K562 (cell line): ENCODE results near the gene KIF3B. TPM values are rescaled to one million over a fixed set of nuclear protein-coding genes. Genes with fewer than 3 reads are reported as not detected.

ENCODE experiments used
- ATAC-seq: fragments of 200-7000 bp; cut with Tn5 transposase; 3 replicates; pipeline ENCODE4 v1.9.1; 2020; ENCODE audit warnings: moderate library complexity
- BruUV-seq: library from RNA; stranded (reverse); fragments of 400-500 nt; replicated peaks from 2 replicates; lab custom pipeline; 2021; lab: Mats Ljungman, UMichigan
- CTCF ChIA-PET: fragments of 300-600 bp; formaldehyde crosslinking; extraction: SDS; loops from one replicate; lab custom pipeline; 2021; ENCODE audit warnings: low intra/inter-chr PET ratio; lab: Yijun Ruan, JAX
- POLR2A ChIA-PET: fragments of 300-600, 350-650 bp; sonication (Branson Sonifier 250); formaldehyde crosslinking; extraction: SDS; loops from one replicate; lab custom pipeline; 2021; ENCODE audit warnings: antibody characterized with exemption, inconsistent platforms; lab: Yijun Ruan, JAX
- DNase-seq, 4 experiments: peaks; one replicate each; pipeline versions ENCODE4 v3.0.0 to v3.0.0-alpha.2; 2011 to 2018; ENCODE audit warnings: low spot score in 3 of 4, mixed read lengths in 3 of 4; ENCODE audit errors: extremely low read depth in 1 of 4
- FAIRE-seq: peaks from 2 replicates; lab custom pipeline; 2011; peaks lifted over from hg19 to GRCh38; lab: Jason Lieb, UNC
- H2AFZ ChIP-seq: 2 replicates; pipeline ENCODE4 v1.6.0; 2011; ENCODE audit warnings: low read depth, low read length, control low read depth, inconsistent platforms
- H3K27ac ChIP-seq: fragments of 200-600 bp; 3 replicates; pipeline ENCODE4 v1.8.0; 2011; ENCODE audit warnings: low read depth, mild to moderate bottlenecking, control low read depth, inconsistent platforms, low read length, moderate library complexity, mixed read lengths; ENCODE audit errors: extremely low read depth
- H3K27me3 ChIP-seq, 2 experiments: fragments of 300-600 bp in 1 of 2; 2 replicates in 1 of 2; 3 replicates in 1 of 2; pipeline versions ENCODE4 v1.6.0 to v1.8.0; 2011; ENCODE audit warnings: inconsistent platforms in 2 of 2, low read length in 2 of 2, mild to moderate bottlenecking in 1 of 2, mixed read lengths in 1 of 2, moderate library complexity in 1 of 2; ENCODE audit not compliant: control insufficient read depth in 2 of 2, insufficient read depth in 2 of 2
- H3K36me3 ChIP-seq: fragments of 300-600 bp; 3 replicates; pipeline ENCODE4 v1.8.0; 2011; ENCODE audit warnings: mild to moderate bottlenecking, low read length, inconsistent platforms; ENCODE audit not compliant: control insufficient read depth, insufficient read depth
- H3K4me1 ChIP-seq, 2 experiments: fragments of 200-600 bp in 1 of 2; replicated peaks in 1 of 2; 2 replicates in 1 of 2; 3 replicates in 1 of 2; pipeline versions ENCODE4 v1.5.1 to v1.8.0; 2011; ENCODE audit warnings: inconsistent platforms in 2 of 2, low read length in 2 of 2, mild to moderate bottlenecking in 1 of 2, mixed read lengths in 1 of 2, moderate library complexity in 1 of 2; ENCODE audit not compliant: control insufficient read depth in 2 of 2, insufficient read depth in 2 of 2
- H3K4me2 ChIP-seq: 2 replicates; pipeline ENCODE4 v1.6.1; 2011; ENCODE audit warnings: low read length, control low read depth, inconsistent platforms, mixed read lengths; ENCODE audit not compliant: insufficient read depth
- H3K4me3 ChIP-seq: fragments of 200-600 bp; sonication (generic), shearing (Covaris generic); 2 replicates; pipeline ENCODE4 v1.5.1; 2016; ENCODE audit warnings: control low read depth, inconsistent platforms
- H3K79me2 ChIP-seq: fragments of 200-600 bp; 3 replicates; pipeline ENCODE4 v1.8.0; 2011; ENCODE audit warnings: low read length, inconsistent platforms; ENCODE audit not compliant: control insufficient read depth, insufficient read depth
- H3K9ac ChIP-seq, 2 experiments: 2 replicates each; pipeline versions ENCODE4 v1.6.0 to v1.6.1; 2011; ENCODE audit warnings: low read depth in 2 of 2, low read length in 2 of 2, control low read depth in 1 of 2, inconsistent platforms in 1 of 2, mild to moderate bottlenecking in 1 of 2, mixed read lengths in 1 of 2; ENCODE audit not compliant: insufficient read depth in 1 of 2
- H3K9me1 ChIP-seq: one replicate; pipeline ENCODE4 v1.6.0; 2011; ENCODE audit warnings: inconsistent platforms, mild to moderate bottlenecking, low read length, moderate library complexity; ENCODE audit not compliant: control insufficient read depth, insufficient read depth
- H3K9me3 ChIP-seq: replicated peaks from 2 replicates; pipeline ENCODE4 v1.5.1; 2011; ENCODE audit warnings: low read depth, low read length, inconsistent platforms; ENCODE audit not compliant: control insufficient read depth, insufficient read depth
- H4K20me1 ChIP-seq: replicated peaks from 2 replicates; pipeline ENCODE4 v1.6.1; 2011; ENCODE audit warnings: low read length, inconsistent platforms, mixed read lengths; ENCODE audit not compliant: control insufficient read depth, insufficient read depth
- ATF7 ChIP-seq: fragments of 450-650 bp; IDR thresholded peaks from 2 replicates; pipeline ENCODE4 v1.7.1; 2014; ENCODE audit warnings: mild to moderate bottlenecking, moderate library complexity
- CBFA2T2 ChIP-seq: fragments of 450-650 bp; conservative IDR thresholded peaks from 2 replicates; pipeline ENCODE4 v1.6.1; 2017; ENCODE audit warnings: mild to moderate bottlenecking
- CREM ChIP-seq: IDR thresholded peaks from 2 replicates; pipeline ENCODE4 v1.6.1; 2014; ENCODE audit warnings: antibody characterized with exemption, low read depth
- EP300 ChIP-seq: IDR thresholded peaks from 2 replicates; pipeline ENCODE4 v1.6.1; 2012; ENCODE audit warnings: low read length, improper control_type of control experiment
- ESRRB ChIP-seq: fragments of 250-450 bp; sonication (Bioruptor Pico); IDR thresholded peaks from 2 replicates; pipeline ENCODE4 v1.5.0; 2020; ENCODE audit warnings: mild to moderate bottlenecking, moderate library complexity, borderline replicate concordance
- ETV1 ChIP-seq: fragments of 450-650 bp; conservative IDR thresholded peaks from 2 replicates; pipeline ENCODE4 v1.6.1; 2016; ENCODE audit warnings: missing genetic modification characterization, control low read depth, low read depth, missing compliant biosample characterization
- FOXP1 ChIP-seq: sonication (generic); formaldehyde crosslinking; IDR thresholded peaks from 2 replicates; pipeline ENCODE4 v1.8.0; 2022; ENCODE audit warnings: mild to moderate bottlenecking, missing genetic modification reagents
- MEIS2 ChIP-seq: fragments of 450-650 bp; IDR thresholded peaks from 2 replicates; pipeline ENCODE4 v1.6.1; 2014; ENCODE audit warnings: mild to moderate bottlenecking; ENCODE audit not compliant: partially characterized antibody
- PTBP1 ChIP-seq: fragments of 200-400 bp; formaldehyde crosslinking; IDR thresholded peaks from 2 replicates; pipeline ENCODE4 v1.6.1; 2017; ENCODE audit warnings: low read depth, low read length
- SMARCA4 ChIP-seq: fragments of 450-650 bp; IDR thresholded peaks from 2 replicates; pipeline ENCODE4 v1.6.1; 2016
- TCFL5 ChIP-seq: fragments of 250-450 bp; sonication (Bioruptor Pico); conservative IDR thresholded peaks from 2 replicates; pipeline ENCODE4 v1.6.1; 2021; ENCODE audit warnings: mild to moderate bottlenecking, moderate library complexity, matching md5 sums
- TRIM24 ChIP-seq, 2 experiments: fragments of 450-650 bp; IDR thresholded peaks; 2 replicates each; pipeline ENCODE4 v1.6.1; 2016
- YBX1 ChIP-seq: fragments of 450-650 bp; IDR thresholded peaks from 2 replicates; pipeline ENCODE4 v1.7.1; 2016; ENCODE audit warnings: mild to moderate bottlenecking
- YY1 ChIP-seq, 3 experiments: IDR thresholded peaks; 2 replicates each; pipeline ENCODE4 v1.6.1; 2011; ENCODE audit warnings: low read length in 2 of 3, mild to moderate bottlenecking in 2 of 3, moderate library complexity in 2 of 3, borderline replicate concordance in 1 of 3, control low read depth in 1 of 3, low read depth in 1 of 3; ENCODE audit not compliant: insufficient read depth in 3 of 3, insufficient replicate concordance in 2 of 3, control insufficient read depth in 1 of 3, insufficient read length in 1 of 3; ENCODE audit errors: extremely low read depth in 1 of 3
- ZEB2 ChIP-seq: fragments of 450-650 bp; IDR thresholded peaks from 2 replicates; pipeline ENCODE4 v1.6.1; 2016
- ZNF384 ChIP-seq: IDR thresholded peaks from 2 replicates; pipeline ENCODE4 v1.6.1; 2012; ENCODE audit warnings: low read depth, low read length, improper control_type of control experiment
- WGBS: fragments of 100-300 bp; shearing (Covaris generic); methylation state at CpG from one replicate; pipeline ENCODE4 v1.1.6; 2016; ENCODE audit warnings: low coverage, mixed read lengths; ENCODE audit not compliant: insufficient coverage; ENCODE audit errors: missing lambda C conversion rate; 5-methylcytosine and 5-hydroxymethylcytosine counted together
- in situ Hi-C: fragments of 300-500 bp; cut with MboI; formaldehyde crosslinking; loops from 4 replicates; pipeline ENCODE4 v1.15.0; 2018; ENCODE audit warnings: inconsistent platforms, mixed read lengths
- intact Hi-C: fragments of 100-400 bp; cut with micrococcal nuclease; formaldehyde crosslinking; loops from 2 replicates; pipeline ENCODE4 v1.14.2; 2022
- polyA plus RNA-seq, 8 experiments: library from polyadenylated mRNA; depleted of rRNA in 4 of 8; stranded (reverse) in 5 of 8; unstranded in 3 of 8; fragments of >200 nt; fragmentation: Nextera tagmentation in 2 of 8; fragmentation: Illumina TruSeq in 1 of 8; extraction: Ambion mirVana in 2 of 8; extraction: Trizol in 1 of 8; gene quantifications; 2 replicates each; pipeline versions ENCODE4 v1.2.1 to v1.2.3, GENCODE V29; 2011 to 2014; ENCODE audit warnings: inconsistent platforms in 1 of 8, missing spikeins in 1 of 8
- total RNA-seq, 7 experiments: library from RNA; depleted of rRNA in 6 of 7; stranded (reverse); fragments of >200 nt in 6 of 7; fragmentation: Illumina TruSeq in 2 of 7; extraction: Trizol in 2 of 7; gene quantifications; 2 replicates each; pipeline versions ENCODE4 v1.2.1 to v1.2.3, GENCODE V29; 2011 to 2021; ENCODE audit warnings: low replicate concordance in 1 of 7
- TF ChIP-seq, protein P1 (sequence below), 2 experiments: fragments of 200-800 bp in 1 of 2; sonication (Bioruptor generic) in 1 of 2; sonication (generic) in 1 of 2; formaldehyde crosslinking in 1 of 2; IDR thresholded peaks in 1 of 2; conservative IDR thresholded peaks in 1 of 2; 2 replicates each; pipeline versions ENCODE4 v1.5.0 to v1.6.1; 2016 to 2020; ENCODE audit warnings: missing compliant biosample characterization in 1 of 2, missing genetic modification characterization in 1 of 2, missing genetic modification reagents in 1 of 2
- TF ChIP-seq, protein P2 (sequence below): fragments of 250-450 bp; sonication (Bioruptor Pico); IDR thresholded peaks from 2 replicates; pipeline ENCODE4 v1.8.0; 2022; ENCODE audit warnings: moderate library complexity, mild to moderate bottlenecking, inconsistent platforms
- TF ChIP-seq, protein P3 (sequence below): sonication (generic); formaldehyde crosslinking; IDR thresholded peaks from 2 replicates; pipeline ENCODE4 v1.8.0; 2023; ENCODE audit warnings: mild to moderate bottlenecking, missing genetic modification reagents

Gene KIF3B
- total and polyA plus RNA-seq, 9 of the 15 experiments (the other 6 are each of a cell fraction or from before 2014, with no cell fraction given): 2.9 to 12.3 (median 8.6) TPM

DNA sequence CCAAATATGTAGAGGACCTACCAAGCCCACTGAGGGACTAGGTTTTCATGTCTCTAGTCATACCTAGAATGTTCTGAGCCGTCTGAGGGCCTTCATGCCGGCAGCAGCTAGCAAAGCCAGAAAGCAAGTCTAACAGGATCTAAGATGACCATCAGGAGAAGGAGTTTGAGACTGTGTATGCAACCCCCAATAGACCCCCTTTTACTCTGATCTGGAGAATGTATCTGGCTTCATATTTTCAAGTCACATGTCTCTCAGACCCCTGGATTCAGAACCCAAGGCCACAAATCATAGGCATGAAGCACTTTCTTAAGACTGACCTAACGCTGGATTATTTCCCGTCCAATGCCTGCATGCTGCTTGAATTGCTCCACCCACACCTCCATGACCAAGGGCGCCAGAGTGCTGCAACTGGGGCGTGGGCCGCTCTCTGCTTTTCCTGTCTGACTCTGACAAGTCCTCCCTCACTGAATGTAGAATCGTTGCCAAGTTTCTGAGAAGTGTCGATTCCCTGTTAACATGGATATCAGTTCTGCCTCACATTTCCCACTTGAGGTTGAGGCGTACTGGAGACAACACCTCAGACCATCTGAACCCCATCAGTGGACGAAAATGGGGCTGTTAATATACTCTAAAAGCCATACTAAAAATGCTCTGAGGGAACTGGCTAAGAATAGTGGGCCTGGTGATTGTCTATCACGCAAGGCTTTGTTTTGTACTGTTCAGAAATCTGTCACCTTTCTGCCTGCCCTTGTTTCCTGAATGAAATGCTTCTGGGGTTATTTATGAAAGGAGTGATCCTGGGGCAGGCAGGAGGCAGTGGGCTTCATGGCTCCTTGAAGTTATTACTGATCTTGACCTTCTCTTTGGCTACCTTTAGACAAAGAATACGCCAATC lies 56.8 kb downstream of the KIF3B start:
- ChIA-PET CTCF (no interaction called here), POLR2A (no interaction called here)
- in situ Hi-C loops: loop anchor here (5.0 kb wide), 1 partner anchor 103 kb away; no protein-coding TSS in a partner anchor
- 7% methylated on average over 13 of the region's 13 CpGs for WGBS
- H3K9me1 ChIP-seq: no peaks in the 10 kb centered on the region
- peaks cover 3 to 33% of the 10 kb centered on the region in 2 experiments for H3K4me1 ChIP-seq
- H3K79me2 ChIP-seq: no peaks in the 10 kb centered on the region
- peak overlapping the region; percentile 3 to 41; a peak in 2 of 4 replicates for H3K9ac ChIP-seq
- intact Hi-C loops: loop anchor here (10.0 kb wide), 1 partner anchor 321 kb away; no protein-coding TSS in a partner anchor
- H3K27ac ChIP-seq: peak overlapping the region; percentile 78
- ATAC-seq (peak; percentile 98), FAIRE-seq (peak; percentile 96), DNase-seq (peak; percentile 61 to 93 (median 70))
- H3K4me2 ChIP-seq: peak overlapping the region; percentile 60
- peaks cover 21% of the 10 kb centered on the region; the same call in 2 of the 3 replicates for H3K36me3 ChIP-seq
- no peak overlapping the region for H3K4me3 ChIP-seq
- H3K9me3 ChIP-seq: no peaks in the 10 kb centered on the region
- H2AFZ ChIP-seq: peak overlapping the region; percentile 69
- no peaks in the 10 kb centered on the region for H3K27me3 ChIP-seq
- BruUV-seq: no TSS peak
- H4K20me1 ChIP-seq: no peaks in the 10 kb centered on the region
- TF ChIP-seq CREM (peak; percentile 31; the same call in 1 of the 2 replicates), YY1 (IDR thresholded peaks at IDR 0.05; ENCODE audit: borderline replicate concordance in 1 of 3, control insufficient read depth in 1 of 3, extremely low read depth in 1 of 3, insufficient read depth in 3 of 3, insufficient read length in 1 of 3, insufficient replicate concordance in 2 of 3, low read depth in 1 of 3, low read length in 2 of 3) (peak in 1 of 3 experiments; percentile 68), ZEB2 (peak; percentile 59; the same call in 1 of the 2 replicates), ZNF384 (peak; percentile 23; the same call in 1 of the 2 replicates), FOXP1 (CRISPR knock-in tag) (no peak), TCFL5 (CRISPR knock-in tag) (no peak), ATF7 (peak; percentile 22; the same call in 1 of the 2 replicates), ESRRB (CRISPR knock-in tag) (no peak), EP300 (peak; percentile 63; the same call in 1 of the 2 replicates), ETV1 (tag) (no peak), YBX1 (no peak), MEIS2 (peak; percentile 71), PTBP1 (no peak), TRIM24 (IDR thresholded peaks at IDR 0.05) (0 out of 4 replicates have a peak, but pooled peaks of 1 of the 2 experiments have one; percentile 18), CBFA2T2 (peak; percentile 57), SMARCA4 (peak; percentile 54; the same call in 1 of the 2 replicates)
- TF ChIP-seq, protein P1, sequence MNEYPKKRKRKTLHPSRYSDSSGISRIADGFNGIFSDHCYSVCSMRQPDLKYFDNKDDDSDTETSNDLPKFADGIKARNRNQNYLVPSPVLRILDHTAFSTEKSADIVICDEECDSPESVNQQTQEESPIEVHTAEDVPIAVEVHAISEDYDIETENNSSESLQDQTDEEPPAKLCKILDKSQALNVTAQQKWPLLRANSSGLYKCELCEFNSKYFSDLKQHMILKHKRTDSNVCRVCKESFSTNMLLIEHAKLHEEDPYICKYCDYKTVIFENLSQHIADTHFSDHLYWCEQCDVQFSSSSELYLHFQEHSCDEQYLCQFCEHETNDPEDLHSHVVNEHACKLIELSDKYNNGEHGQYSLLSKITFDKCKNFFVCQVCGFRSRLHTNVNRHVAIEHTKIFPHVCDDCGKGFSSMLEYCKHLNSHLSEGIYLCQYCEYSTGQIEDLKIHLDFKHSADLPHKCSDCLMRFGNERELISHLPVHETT (CRISPR knock-in tag; conservative IDR thresholded peaks at IDR 0.05 in 1 of 2, IDR thresholded peaks at IDR 0.05 in 1 of 2): no peak
- TF ChIP-seq, protein P2, sequence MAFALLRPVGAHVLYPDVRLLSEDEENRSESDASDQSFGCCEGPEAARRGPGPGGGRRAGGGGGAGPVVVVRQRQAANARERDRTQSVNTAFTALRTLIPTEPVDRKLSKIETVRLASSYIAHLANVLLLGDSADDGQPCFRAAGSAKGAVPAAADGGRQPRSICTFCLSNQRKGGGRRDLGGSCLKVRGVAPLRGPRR (CRISPR knock-in tag): no peak
- TF ChIP-seq, protein P3, sequence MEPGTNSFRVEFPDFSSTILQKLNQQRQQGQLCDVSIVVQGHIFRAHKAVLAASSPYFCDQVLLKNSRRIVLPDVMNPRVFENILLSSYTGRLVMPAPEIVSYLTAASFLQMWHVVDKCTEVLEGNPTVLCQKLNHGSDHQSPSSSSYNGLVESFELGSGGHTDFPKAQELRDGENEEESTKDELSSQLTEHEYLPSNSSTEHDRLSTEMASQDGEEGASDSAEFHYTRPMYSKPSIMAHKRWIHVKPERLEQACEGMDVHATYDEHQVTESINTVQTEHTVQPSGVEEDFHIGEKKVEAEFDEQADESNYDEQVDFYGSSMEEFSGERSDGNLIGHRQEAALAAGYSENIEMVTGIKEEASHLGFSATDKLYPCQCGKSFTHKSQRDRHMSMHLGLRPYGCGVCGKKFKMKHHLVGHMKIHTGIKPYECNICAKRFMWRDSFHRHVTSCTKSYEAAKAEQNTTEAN (CRISPR knock-in tag): no peak
